ENCODE results near the gene GINS1. TPM values are rescaled to one million over a fixed set of nuclear protein-coding genes. Genes with fewer than 3 reads are reported as not detected.
A peak's percentile ranks its signal among the peaks of the same experiment; 100 is the strongest.

GINS1 gene
- total RNA-seq (2016; rRNA removed; fragmentation: Illumina TruSeq; extraction: Trizol), result 59.9 and 74.6 TPM in 2 replicates
- total RNA-seq (2016; cell fraction: cytosol; rRNA removed; fragmentation: Illumina TruSeq; extraction: Trizol; ENCODE audit: low read depth), result 12.1 and 13.7 TPM in 2 replicates
- 62.2 and 82.5 TPM in 2 replicates for total RNA-seq (2016; cell fraction: insoluble cytoplasmic fraction; rRNA removed; fragmentation: Illumina TruSeq; extraction: Trizol)
- 27.4 and 32.8 TPM in 2 replicates for total RNA-seq (2016; cell fraction: membrane; rRNA removed; fragmentation: Illumina TruSeq; extraction: Trizol)
- total RNA-seq (2016; cell fraction: nucleus; rRNA removed; fragmentation: Illumina TruSeq; extraction: Trizol), result 30.1 and 33.0 TPM in 2 replicates
- 10.3 and 14.6 TPM in 2 replicates for polyA plus RNA-seq (2011; rRNA removed)
- polyA plus RNA-seq (2011; cell fraction: cytosol; rRNA removed), result 8.1 and 9.7 TPM in 2 replicates
- 5.7 and 6.6 TPM in 2 replicates for polyA plus RNA-seq (2011; cell fraction: nucleus; rRNA removed)
- 6.6 and 15.3 TPM in 2 replicates for polyA plus RNA-seq (2012)
- 3.4 and 3.7 TPM in 2 replicates for polyA plus RNA-seq (2016; cell fraction: cytosol; fragmentation: Illumina TruSeq; extraction: Trizol; ENCODE audit: low read depth)
- 62.2 and 68.3 TPM in 2 replicates for polyA plus RNA-seq (2016; cell fraction: insoluble cytoplasmic fraction; fragmentation: Illumina TruSeq; extraction: Trizol; ENCODE audit: low read depth)
- 11.0 and 11.7 TPM in 2 replicates for polyA plus RNA-seq (2016; cell fraction: membrane; fragmentation: Illumina TruSeq; extraction: Trizol; ENCODE audit: low read depth)
- polyA plus RNA-seq (2016; cell fraction: nucleus; fragmentation: Illumina TruSeq; extraction: Trizol; ENCODE audit: insufficient read depth, low read depth), result 50.8 and 54.7 TPM in 2 replicates
- polyA minus RNA-seq (2011; rRNA and poly(A)+ RNA removed; ENCODE audit: low replicate concordance), result 9.2 and 15.1 TPM in 2 replicates
- 8.7 and 11.2 TPM in 2 replicates for polyA minus RNA-seq (2011; cell fraction: cytosol; rRNA and poly(A)+ RNA removed)
- polyA minus RNA-seq (2011; cell fraction: nucleus; rRNA and poly(A)+ RNA removed), result 8.8 and 9.4 TPM in 2 replicates
- percentile 69 among the genes with signal in this experiment for Bru-seq, nascent RNA
- BruChase-seq, experiment 1, labeled RNA remaining after a 6-hour chase, result percentile 66 among the genes with signal in this experiment
- percentile 71 among the genes with signal in this experiment for BruChase-seq, experiment 2, labeled RNA remaining after a 2-hour chase
- long read RNA-seq, experiment 1, partial matches to known transcripts, result 0 of 4 reads
- long read RNA-seq, experiment 1, other reads (novel, unspliced or antisense), result 1 of 4 reads
- long read RNA-seq, experiment 2, partial matches to known transcripts, result 0 of 15 reads
- long read RNA-seq, experiment 2, other reads (novel, unspliced or antisense), result 13 of 15 reads

DNA sequence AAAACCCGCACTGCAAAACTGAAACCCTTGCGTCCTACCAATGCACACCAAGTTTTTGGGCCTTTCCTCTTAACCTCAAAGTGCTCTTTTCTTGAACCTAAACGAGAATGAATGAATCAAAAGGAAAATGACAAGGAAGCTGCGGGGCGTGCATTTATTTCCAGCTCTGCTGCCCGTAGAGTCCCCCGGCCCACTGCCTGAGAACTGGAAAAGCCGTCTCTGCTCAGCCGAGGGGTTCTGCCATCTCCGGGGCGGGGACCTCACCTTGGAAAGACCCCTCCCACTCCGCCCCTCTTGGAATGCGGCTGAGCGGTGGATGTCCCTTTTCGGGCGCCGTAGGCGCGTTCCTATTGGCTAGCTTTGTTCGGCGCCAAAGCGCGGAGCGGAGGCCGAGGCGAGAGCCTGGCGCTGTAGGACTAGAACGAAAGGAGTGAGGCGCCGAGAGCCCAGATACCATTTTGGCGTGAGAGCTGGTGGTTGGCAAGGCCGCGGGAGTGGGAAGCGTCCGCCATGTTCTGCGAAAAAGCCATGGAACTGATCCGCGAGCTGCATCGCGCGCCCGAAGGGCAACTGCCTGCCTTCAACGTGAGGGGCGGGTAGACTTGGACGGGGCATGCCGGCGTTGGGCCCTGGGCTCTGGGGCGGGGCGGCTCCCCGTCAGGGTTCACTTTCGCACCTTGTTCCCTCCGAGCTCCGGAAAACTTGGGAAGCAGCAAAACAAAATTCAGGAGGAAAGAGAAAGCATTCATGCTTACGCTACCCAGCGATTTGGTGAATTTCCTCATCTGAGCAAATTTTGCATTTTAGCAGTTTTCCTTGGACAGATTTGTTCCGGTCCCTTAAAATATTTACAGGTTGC is at the start of gene GINS1:
Gene GINS1, plus strand, starts transcription at position 363 of the 859 bp plus-strand sequence. Its CDS starts 148 bp downstream, at position 511.
- ChIA-PET POLR2A (interaction anchor here (0.8 to 2.9 kb wide), 16 partner anchors 9 to 215 kb away, joined by 3 to 25 read pairs (median 4); partner anchors contain the start of genes ABHD12, ENTPD6 and PYGB), CTCF (ENCODE audit: low intra/inter-chr PET ratio, low total read pairs) (interaction anchor here (0.7 kb wide), 1 partner anchor 98 kb away, joined by 3 read pairs; no protein-coding TSS in a partner anchor)
- DNase-seq (ENCODE audit: low spot score), result peak; percentile 95
- H3K36me3 ChIP-seq (replicated peaks in 1 of 2; ENCODE audit: control insufficient read depth in 1 of 2, insufficient read depth in 2 of 2, low read length in 2 of 2), result peaks cover 1 to 5% of the 10 kb centered on the region in 2 experiments; a peak in 1 of 5 replicates
- TSS peak; percentile 90 for BruUV-seq (replicated peaks)
- WGBS (ENCODE audit: low lambda C conversion rate), result 1% methylated on average over 55 of the region's 56 CpGs
- H3K79me2 ChIP-seq (ENCODE audit: insufficient read depth, low read length), result peaks cover 22% of the 10 kb centered on the region
- in situ Hi-C loops (cut with HindIII; ENCODE audit: extremely low pct_ligation_motif_present, low pct_unique_long_range_greater_than_20kb) (no loop called here), intact Hi-C loops (cut with micrococcal nuclease; ENCODE audit: unreplicated experiment) (loop anchor here (1.0 to 2.0 kb wide), 3 partner anchors 17 to 97 kb away; partner anchors contain the start of gene ABHD12)
- peaks cover 23% of the 10 kb centered on the region for H3K9me3 ChIP-seq (ENCODE audit: low read length)
- H3K4me2 ChIP-seq (ENCODE audit: low read depth, low read length), result peak within 1 kb of the TSS; percentile 94
- peak; percentile 96 for FAIRE-seq
- H3K4me3 ChIP-seq (replicated peaks in 1 of 3; ENCODE audit: insufficient read depth in 1 of 3, low read depth in 2 of 3, low read length in 3 of 3), result peak within 1 kb of the TSS; percentile 78 to 89 (median 88)
- peaks cover 24% of the 10 kb centered on the region for H3K4me1 ChIP-seq (ENCODE audit: insufficient read depth, low read length)
- peak within 1 kb of the TSS; percentile 95 for H2AFZ ChIP-seq (ENCODE audit: low read length)
- peak within 1 kb of the TSS; percentile 88 for H3K9ac ChIP-seq (ENCODE audit: insufficient read depth, low read depth, low read length)
- H3K27ac ChIP-seq (ENCODE audit: extremely low read length, insufficient read depth, low read length), result peak within 1 kb of the TSS; percentile 86
- ATAC-seq, result peak; percentile 93
- no peaks in the 10 kb centered on the region; a peak in 1 of 5 replicates for H3K27me3 ChIP-seq (ENCODE audit: control insufficient read depth in 1 of 2, insufficient read depth in 2 of 2, low read length in 2 of 2)
- H4K20me1 ChIP-seq (ENCODE audit: insufficient read depth, low read length), result no peaks in the 10 kb centered on the region
- peak; percentile 86; the same call in 1 of the 2 replicates for TF ChIP-seq ZNF569 (CRISPR knock-in tag; IDR thresholded peaks at IDR 0.05; ENCODE audit: borderline replicate concordance)
- TF ChIP-seq POLR2AphosphoS5 (IDR thresholded peaks at IDR 0.05; ENCODE audit: low read depth, low read length), result peak; percentile 93
- TF ChIP-seq KDM5B (CRISPR knock-in tag; IDR thresholded peaks at IDR 0.05; ENCODE audit: borderline replicate concordance), result peak; percentile 100
- TF ChIP-seq, protein P1, sequence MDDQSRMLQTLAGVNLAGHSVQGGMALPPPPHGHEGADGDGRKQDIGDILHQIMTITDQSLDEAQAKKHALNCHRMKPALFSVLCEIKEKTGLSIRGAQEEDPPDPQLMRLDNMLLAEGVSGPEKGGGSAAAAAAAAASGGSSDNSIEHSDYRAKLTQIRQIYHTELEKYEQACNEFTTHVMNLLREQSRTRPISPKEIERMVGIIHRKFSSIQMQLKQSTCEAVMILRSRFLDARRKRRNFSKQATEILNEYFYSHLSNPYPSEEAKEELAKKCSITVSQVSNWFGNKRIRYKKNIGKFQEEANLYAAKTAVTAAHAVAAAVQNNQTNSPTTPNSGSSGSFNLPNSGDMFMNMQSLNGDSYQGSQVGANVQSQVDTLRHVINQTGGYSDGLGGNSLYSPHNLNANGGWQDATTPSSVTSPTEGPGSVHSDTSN (CRISPR knock-in tag; IDR thresholded peaks at IDR 0.05; ENCODE audit: borderline replicate concordance), result peak; percentile 96
- TF ChIP-seq, protein P2, sequence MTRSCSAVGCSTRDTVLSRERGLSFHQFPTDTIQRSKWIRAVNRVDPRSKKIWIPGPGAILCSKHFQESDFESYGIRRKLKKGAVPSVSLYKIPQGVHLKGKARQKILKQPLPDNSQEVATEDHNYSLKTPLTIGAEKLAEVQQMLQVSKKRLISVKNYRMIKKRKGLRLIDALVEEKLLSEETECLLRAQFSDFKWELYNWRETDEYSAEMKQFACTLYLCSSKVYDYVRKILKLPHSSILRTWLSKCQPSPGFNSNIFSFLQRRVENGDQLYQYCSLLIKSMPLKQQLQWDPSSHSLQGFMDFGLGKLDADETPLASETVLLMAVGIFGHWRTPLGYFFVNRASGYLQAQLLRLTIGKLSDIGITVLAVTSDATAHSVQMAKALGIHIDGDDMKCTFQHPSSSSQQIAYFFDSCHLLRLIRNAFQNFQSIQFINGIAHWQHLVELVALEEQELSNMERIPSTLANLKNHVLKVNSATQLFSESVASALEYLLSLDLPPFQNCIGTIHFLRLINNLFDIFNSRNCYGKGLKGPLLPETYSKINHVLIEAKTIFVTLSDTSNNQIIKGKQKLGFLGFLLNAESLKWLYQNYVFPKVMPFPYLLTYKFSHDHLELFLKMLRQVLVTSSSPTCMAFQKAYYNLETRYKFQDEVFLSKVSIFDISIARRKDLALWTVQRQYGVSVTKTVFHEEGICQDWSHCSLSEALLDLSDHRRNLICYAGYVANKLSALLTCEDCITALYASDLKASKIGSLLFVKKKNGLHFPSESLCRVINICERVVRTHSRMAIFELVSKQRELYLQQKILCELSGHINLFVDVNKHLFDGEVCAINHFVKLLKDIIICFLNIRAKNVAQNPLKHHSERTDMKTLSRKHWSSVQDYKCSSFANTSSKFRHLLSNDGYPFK (CRISPR knock-in tag; IDR thresholded peaks at IDR 0.05; ENCODE audit: borderline replicate concordance), result peak; percentile 97
- TF ChIP-seq, protein P3, sequence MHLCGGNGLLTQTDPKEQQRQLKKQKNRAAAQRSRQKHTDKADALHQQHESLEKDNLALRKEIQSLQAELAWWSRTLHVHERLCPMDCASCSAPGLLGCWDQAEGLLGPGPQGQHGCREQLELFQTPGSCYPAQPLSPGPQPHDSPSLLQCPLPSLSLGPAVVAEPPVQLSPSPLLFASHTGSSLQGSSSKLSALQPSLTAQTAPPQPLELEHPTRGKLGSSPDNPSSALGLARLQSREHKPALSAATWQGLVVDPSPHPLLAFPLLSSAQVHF (CRISPR knock-in tag; IDR thresholded peaks at IDR 0.05), result peak; percentile 98
- TF ChIP-seq KLF16 (CRISPR knock-in tag; IDR thresholded peaks at IDR 0.05), result peak; percentile 94 to 99; a peak in 3 of 4 replicates
- peak; percentile 98 for TF ChIP-seq ZNF543 (CRISPR knock-in tag; IDR thresholded peaks at IDR 0.05)
- TF ChIP-seq ZNF253 (CRISPR knock-in tag; IDR thresholded peaks at IDR 0.05; ENCODE audit: borderline replicate concordance), result peak; percentile 97
- TF ChIP-seq RXRB (CRISPR knock-in tag; IDR thresholded peaks at IDR 0.05; ENCODE audit: borderline replicate concordance), result peak; percentile 90

Measured in HepG2 (cell line).